ENCODE measurements around the gene AFP. TPM values are rescaled to one million over a fixed set of nuclear protein-coding genes. Genes with fewer than 3 reads are reported as not detected.

The AFP gene
- total and polyA plus RNA-seq, 2 donors from 2014 or later: 11.6 TPM; not detected in 1

- H3K36me3 ChIP-seq (ENCODE audit: control insufficient read depth in 2 of 3, insufficient read depth in 3 of 3, low read length in 3 of 3): no peaks in the 10 kb centered on the region
- intact Hi-C loops (cut with DNase I): no loop called here
Observed at GRCh38 chr4:73396993-73397972, 38.7 kb upstream of the AFP start.

GRCh38 chr4:73401412-73401811, 34.6 kb upstream of the AFP start:
- Histone ChIP-seq H3K36me3 (ENCODE audit: control insufficient read depth in 2 of 3, insufficient read depth in 3 of 3, low read length in 3 of 3) (no peaks in the 10 kb centered on the region), H3K27ac (ENCODE audit: low read depth in 2 of 2, low read length in 2 of 2) (no peak overlapping the region), H3K27me3 (ENCODE audit: control insufficient read depth, insufficient read depth, low read length) (no peaks in the 10 kb centered on the region), H3K9me3 (ENCODE audit: control insufficient read depth in 2 of 3, insufficient read depth in 1 of 3, low read length in 3 of 3) (no peaks in the 10 kb centered on the region), H3K4me1 (ENCODE audit: control insufficient read depth in 2 of 3, insufficient read depth in 2 of 3, low read depth in 1 of 3, low read length in 3 of 3) (no peaks in the 10 kb centered on the region), H3K4me3 (ENCODE audit: low read length in 3 of 3) (no peak overlapping the region), H3K9ac (ENCODE audit: low read length in 3 of 3) (no peak overlapping the region)
- TF ChIP-seq CTCF (IDR thresholded peaks at IDR 0.05; ENCODE audit: borderline replicate concordance, extremely low read depth, insufficient read depth): no peak
- DNase-seq (no peak), FAIRE-seq (no peak)
- intact Hi-C loops (cut with DNase I): no loop called here

More at GRCh38 chr4:73396993-73397972, 38.7 kb upstream of the AFP start:
- no peaks in the 10 kb centered on the region for H3K4me1 ChIP-seq (ENCODE audit: control insufficient read depth in 2 of 3, insufficient read depth in 2 of 3, low read depth in 1 of 3, low read length in 3 of 3)
- H3K4me3 ChIP-seq (ENCODE audit: low read length in 3 of 3): no peak overlapping the region
- no peak for FAIRE-seq
- H3K9me3 ChIP-seq (ENCODE audit: control insufficient read depth in 2 of 3, insufficient read depth in 1 of 3, low read length in 3 of 3): no peaks in the 10 kb centered on the region
- H3K27me3 ChIP-seq (ENCODE audit: control insufficient read depth, insufficient read depth, low read length): no peaks in the 10 kb centered on the region
- H3K9ac ChIP-seq (ENCODE audit: low read length in 3 of 3): no peak overlapping the region
- peak overlapping the region in 1 of 2 donors; percentile 49 for H3K27ac ChIP-seq (ENCODE audit: low read depth in 2 of 2, low read length in 2 of 2)
- peak in 1 of 5 donors; percentile 0 for DNase-seq
- no peak for TF ChIP-seq CTCF (IDR thresholded peaks at IDR 0.05; ENCODE audit: borderline replicate concordance, extremely low read depth, insufficient read depth)

- Histone ChIP-seq H3K9me3 (ENCODE audit: control insufficient read depth in 2 of 3, insufficient read depth in 1 of 3, low read length in 3 of 3) (no peaks in the 10 kb centered on the region), H3K27ac (ENCODE audit: low read depth in 2 of 2, low read length in 2 of 2) (no peak within 1 kb of the TSS), H3K27me3 (ENCODE audit: control insufficient read depth, insufficient read depth, low read length) (no peaks in the 10 kb centered on the region), H3K9ac (ENCODE audit: low read length in 3 of 3) (no peak within 1 kb of the TSS), H3K4me3 (ENCODE audit: low read length in 3 of 3) (no peak within 1 kb of the TSS), H3K36me3 (ENCODE audit: control insufficient read depth in 2 of 3, insufficient read depth in 3 of 3, low read length in 3 of 3) (no peaks in the 10 kb centered on the region), H3K4me1 (ENCODE audit: control insufficient read depth in 2 of 3, insufficient read depth in 2 of 3, low read depth in 1 of 3, low read length in 3 of 3) (no peaks in the 10 kb centered on the region)
- no peak for DNase-seq
- FAIRE-seq: no peak
- no peak for TF ChIP-seq CTCF (IDR thresholded peaks at IDR 0.05; ENCODE audit: borderline replicate concordance, extremely low read depth, insufficient read depth)
- intact Hi-C loops (cut with DNase I): no loop called here
Observed at GRCh38 chr4:73404042-73404441, 32.0 kb upstream of the AFP start, which contains the start of gene ALB. Gene ALB (plus strand): TSS chr4:73404287. CDS start chr4:73404328, 41 bp downstream.

All from kidney (tissue), 14 donors.